Activated CD4-positive, alpha-beta T cell treated with anti-CD3 and anti-CD28 coated beads for 4 hours (primary cell): Measurements from ENCODE around the gene TRIM9.

Experiments
- DNase-seq, 2 donors: peaks; one replicate each; pipeline ENCODE4 v3.0.0-alpha.2; 2020

TRIM9 gene

DNA sequence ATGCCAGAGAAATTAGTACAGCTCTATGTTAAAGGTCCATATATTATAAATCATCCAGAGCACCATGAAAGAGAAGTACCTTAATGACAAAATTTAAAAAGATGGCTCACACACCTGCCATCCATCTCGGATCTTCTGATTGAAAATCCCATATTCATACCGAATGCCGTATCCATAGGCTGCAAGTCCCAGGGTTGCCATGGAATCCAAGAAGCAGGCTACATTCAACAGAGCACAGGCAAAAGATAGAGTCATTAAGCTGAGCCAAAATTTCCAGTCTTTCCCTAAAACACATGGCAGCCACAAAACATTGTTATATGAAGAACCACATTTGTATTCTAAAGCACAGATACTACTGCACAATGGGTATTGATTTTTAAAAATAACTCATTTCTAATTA, 163.3 kb downstream of the TRIM9 start:
- no peak for DNase-seq

DNA sequence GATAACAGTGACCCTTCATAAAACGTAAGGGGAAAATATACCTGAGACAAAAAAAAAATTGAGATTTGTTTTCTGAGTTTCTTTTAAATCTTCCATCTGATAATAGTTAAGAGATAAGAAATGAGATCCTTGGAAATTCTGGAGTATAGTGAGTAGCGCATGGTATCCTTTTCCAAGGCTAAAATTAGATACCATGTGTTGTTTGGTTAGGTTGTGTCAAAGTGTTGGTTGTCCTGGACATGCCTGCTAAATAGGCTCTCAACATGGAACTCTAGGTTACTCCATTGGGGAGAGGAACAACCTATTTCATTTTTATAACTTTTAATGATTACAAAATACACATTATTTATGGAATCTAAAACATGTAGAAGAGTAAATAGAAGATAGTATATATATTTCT, 165.4 kb downstream of the TRIM9 start:
- DNase-seq = no peak

GRCh38 chr14:50928002-50928635, 166.8 kb downstream of the TRIM9 start:
- no peak for DNase-seq

DNA sequence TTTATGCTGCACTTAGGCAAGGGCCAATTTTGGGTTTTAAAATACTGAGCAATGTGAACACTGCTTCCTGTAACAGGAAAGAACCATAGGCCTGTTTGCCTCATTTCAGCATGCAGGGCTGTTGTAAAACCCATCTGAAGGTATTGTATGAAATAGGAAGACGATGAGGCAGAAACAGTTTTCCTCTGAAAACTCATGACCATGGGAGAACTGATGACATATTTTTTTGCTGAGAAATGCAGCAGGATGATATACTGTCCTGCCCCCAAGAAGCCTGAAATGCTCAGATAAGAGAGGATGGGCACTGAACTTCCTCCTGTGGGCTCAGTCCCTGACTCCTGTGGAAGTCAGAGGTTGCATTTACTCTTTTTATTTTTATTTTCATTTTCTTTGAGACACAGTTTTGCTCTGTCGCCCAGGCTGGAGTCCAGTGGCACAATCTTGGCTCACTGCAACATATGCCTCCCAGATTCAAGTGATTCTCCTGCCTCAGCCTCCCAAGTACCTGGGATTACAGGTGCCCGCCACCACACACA, 168.0 kb downstream of the TRIM9 start:
- DNase-seq = no peak
